ENCODE results near the gene IMMP2L.

- no peak for TF ChIP-seq CTCF (IDR thresholded peaks at IDR 0.05)
- TF ChIP-seq POLR2AphosphoS5 (IDR thresholded peaks at IDR 0.05; ENCODE audit: low read depth, low read length), result no peak
These were observed 377.3 kb downstream of the IMMP2L start for GRCh38 chr7:111184987-111185386.
